HG03097 (cell line): ENCODE measurements around the gene CNTN4.
"Not testable (repeated sequence)": the region's sequence is repeated elsewhere in the genome, so short reads cannot be mapped to it uniquely, and the experiment has no call there.

Experiments used
- ATAC-seq: cut with Tn5 transposase; IDR thresholded peaks from one replicate; pipeline ENCODE4 v1.9.1; 2021; ENCODE audit not compliant: unreplicated experiment, low FRiP score

The CNTN4 gene

DNA sequence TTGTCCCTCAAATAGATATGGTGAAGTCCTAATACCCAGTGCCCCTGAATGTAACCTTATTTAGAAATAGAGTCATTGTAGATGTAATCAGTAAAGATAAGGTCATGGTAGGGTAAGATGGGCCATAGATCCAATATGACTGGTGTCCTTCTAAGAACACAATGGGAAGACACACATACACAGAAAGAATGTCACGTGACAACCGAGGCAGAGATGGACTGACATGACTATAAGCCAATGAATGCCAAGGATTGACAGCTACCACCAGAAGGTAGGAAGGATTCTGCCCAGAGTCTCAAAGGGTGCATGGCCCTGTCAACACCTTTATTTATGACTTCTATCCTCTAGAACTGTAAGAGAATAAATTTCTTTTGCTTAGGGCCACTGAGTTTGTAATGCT is 780.4 kb downstream of the CNTN4 start:
- ATAC-seq: no peak

DNA sequence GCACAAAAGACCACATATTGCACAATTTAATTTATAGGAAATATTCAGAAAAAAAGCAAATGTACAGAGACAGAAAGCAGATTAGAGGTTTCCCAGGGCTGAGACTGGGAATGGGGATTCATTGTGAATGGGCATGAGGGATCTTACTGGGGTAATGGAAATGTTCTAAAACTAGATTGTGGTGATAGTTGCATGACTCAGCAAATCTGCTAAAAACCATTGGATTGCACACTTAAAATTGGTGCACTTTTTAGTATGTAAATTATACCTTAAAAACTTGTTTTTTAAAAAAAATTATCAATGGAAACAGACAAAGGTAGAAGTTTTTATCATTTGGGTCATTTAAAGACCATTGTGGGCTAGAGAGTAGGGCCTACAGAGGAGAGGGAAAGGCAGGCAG is 780.9 kb downstream of the CNTN4 start:
- ATAC-seq: no peak

DNA sequence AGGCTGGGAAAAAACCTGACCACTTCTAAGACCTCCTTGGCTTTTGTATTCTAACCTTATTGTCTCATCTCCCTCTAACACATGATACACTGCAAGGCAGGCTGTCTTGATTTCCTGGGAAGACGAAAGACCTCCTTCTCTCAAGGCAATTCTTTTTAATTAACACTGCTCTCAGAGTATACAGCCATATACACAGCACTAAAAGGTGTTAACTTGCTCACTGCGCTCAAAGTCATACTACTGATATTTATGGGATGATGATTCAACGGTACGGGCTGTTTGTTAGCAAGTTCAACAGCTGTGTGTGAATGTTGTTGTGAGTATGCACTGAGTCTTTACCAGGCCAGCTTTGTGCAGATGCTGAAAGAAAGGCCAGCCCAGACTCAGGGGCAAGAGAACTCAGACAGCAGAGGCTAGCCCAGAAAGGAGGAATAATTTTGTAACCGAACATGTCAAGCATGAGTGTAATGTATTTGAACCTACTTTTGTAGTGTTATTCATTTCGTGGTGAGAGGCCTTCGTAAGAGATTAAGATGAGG is 781.6 kb downstream of the CNTN4 start:
- ATAC-seq: no peak

DNA sequence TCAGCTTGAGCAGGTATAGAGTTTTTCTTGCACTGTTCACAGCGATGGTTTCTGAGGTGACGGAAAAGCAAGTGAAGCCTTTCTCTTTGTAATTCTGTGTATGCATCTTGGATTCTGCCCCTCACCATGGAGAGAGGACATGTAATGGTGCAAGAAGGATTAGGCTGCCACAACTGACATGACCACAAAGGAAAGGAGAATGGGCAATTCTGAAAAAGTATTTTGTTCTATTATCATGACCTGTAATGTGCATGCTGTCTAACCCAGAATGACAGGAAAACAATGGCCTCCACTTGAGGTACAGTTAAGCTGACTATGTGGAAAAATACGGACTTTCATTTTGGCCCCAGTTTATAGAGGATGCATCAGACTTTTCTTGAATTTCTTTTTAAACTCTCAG is 784.6 kb downstream of the CNTN4 start:
- ATAC-seq: no peak

DNA sequence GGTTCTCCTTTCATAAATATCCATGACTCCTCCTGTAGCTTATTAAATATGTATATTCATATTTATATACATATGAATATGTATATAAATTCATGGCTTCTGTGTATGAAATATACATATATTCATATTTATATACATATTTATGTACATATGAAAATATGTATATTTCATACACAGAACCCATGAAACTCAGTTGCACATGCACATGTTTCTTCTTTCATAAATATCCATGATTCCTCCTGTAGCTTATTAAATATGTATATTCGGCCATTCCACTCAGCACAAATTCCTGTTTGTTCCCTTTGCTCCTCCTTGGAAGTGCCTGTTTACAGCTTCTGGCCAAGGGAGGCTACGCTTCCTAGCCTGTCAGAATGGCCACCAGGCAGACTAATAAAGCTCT is 789.9 kb downstream of the CNTN4 start:
- no peak for ATAC-seq

DNA sequence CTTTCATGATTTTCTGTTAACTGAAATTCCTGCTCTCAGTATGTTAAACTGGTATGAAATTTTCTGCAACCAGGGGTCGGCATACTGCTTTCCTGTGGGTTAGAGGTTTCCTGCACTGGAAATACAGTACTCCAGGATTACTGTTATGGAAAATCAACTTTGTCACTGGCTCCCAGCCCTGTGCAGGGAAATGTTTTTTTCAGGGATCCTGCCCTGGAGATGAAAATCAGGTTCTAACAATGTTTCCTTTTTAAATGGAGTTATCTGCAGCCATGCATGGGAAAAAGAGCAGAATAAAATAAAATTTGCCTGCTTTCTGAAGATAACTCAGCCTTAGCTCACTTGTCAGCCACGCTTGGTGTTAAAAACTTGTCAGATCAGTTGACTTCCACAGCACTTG is 791.1 kb downstream of the CNTN4 start:
- ATAC-seq: no peak

DNA sequence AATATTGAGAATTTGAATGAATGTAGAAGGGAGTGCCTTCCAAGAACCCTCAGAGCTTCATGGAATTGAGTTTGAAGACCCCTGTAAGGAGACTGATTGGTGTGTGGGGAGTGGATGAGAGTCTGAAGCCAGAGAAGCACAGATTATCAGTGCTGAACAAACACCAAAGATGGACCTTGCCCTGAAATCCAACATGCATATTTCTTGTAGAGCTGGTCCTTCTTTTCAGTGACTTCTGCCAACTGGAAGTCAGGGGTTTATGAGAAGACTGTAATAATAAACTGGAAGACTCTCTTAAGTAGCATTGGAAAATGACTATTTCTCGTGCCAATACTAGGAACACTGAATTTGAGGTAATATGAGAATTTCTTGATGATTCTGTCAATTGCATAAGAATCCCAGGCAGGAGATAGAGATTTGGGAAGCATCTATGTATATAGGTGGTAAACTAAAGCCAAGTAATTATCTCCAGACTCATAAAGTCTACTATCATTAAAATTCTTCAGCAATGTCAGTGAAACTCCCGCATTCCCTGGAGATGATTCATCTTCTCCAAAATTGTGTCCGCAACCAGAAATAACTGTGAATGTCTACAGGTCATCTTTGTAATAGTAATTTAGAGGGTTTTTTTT is 797.8 kb downstream of the CNTN4 start:
- no peak for ATAC-seq

DNA sequence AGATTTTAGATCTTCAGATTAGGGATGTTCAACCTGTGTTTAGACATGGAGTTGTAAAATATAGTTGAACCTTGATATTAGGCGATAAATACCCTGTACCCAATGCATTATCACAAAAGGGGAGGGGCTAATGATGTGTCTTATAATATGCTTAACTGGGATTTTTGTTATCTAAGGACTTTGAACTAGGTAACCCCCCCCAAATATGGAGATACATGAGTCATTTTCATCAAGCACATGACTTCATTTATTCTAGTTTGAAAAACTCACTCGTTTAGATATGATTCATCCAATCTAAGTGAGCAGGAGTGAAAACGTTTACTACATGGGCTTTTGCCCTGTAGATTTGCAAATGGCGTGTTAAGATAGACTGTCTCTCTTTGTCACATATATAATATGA is 799.2 kb downstream of the CNTN4 start:
- ATAC-seq: no peak

DNA sequence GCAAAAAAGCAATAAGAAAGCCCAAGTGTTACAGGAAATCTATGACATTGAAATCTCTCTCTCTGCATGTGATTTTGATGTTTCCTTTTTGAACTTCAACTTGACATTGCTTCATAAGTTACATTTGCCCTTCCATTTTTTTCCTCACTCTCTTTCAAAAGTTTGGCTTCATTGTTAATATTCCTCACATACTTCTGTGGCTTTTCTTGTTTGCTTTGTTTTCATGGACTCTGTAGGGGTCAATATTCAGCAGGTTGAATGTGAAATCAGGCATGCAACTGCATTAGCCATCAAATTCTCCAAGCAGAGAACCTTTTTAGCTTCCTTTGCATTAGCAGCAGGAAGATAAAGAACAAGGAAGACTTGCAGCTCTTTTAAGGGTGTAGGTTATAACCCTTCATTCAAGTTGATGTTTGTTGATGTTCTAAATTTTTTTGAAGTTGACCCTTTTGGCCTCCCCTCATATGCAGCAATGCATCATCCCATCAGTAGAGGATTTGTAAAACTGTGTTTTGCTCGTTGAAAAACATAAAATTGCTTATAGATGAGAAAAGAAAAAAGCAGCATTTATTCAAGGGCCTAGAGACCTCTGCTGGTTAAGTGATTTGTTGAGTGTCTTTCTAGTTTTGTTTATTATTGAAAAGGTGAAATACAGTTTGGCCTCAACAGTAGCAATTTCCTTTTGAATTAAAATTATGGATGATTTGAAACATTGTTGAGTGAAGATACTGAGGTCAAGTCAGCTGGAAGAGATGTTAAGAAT is 800.1 kb downstream of the CNTN4 start:
- no peak for ATAC-seq

DNA sequence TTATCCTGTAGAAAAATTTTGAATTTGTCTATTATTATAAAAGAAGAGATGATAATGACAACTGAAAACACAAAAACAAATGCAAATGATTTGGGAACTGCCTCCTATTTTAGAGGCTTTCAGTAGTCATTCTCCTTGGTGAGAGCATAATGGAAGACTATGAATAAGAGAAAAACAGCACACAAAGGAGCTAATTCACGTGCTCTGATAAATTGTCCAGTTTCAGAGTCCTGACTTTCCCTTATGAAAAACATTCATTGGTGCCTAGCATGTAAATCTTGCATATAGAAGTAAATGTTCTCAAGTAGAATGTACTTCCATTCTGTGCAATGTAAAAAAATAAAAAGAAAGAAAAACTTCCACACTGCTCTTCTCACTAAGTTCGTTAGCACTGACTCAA is 805.4 kb downstream of the CNTN4 start:
- no peak for ATAC-seq

DNA sequence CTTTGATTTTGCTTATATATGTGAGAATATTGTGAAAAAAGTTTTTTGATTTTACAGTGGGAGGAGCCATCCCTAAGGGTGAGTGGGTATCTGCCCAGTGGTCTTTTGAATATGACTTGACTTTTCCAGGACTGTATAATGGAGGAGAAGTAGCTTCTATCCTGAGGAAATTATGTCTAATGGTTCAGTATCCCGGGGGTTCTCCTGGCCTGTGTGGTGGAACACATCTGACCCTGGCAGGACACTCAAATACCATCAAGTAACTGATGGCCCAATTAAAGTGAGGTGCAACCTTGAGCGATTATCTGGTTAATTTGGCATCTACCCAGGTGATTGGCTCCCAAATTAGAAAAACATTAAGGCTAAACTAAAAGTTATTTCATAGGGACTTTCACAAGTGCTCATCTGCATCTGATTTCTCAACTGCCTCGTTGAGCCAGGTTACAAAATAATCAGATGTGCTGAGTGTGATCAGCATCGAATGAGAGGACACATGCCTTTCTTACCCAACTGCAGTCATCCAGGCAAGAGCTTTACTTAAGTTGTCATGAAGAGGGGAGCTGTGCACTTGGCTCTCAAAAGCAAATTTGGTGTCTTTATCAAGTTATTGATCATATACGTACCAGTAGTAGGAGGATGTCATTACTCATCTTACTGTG is 810.2 kb downstream of the CNTN4 start:
- no peak for ATAC-seq

DNA sequence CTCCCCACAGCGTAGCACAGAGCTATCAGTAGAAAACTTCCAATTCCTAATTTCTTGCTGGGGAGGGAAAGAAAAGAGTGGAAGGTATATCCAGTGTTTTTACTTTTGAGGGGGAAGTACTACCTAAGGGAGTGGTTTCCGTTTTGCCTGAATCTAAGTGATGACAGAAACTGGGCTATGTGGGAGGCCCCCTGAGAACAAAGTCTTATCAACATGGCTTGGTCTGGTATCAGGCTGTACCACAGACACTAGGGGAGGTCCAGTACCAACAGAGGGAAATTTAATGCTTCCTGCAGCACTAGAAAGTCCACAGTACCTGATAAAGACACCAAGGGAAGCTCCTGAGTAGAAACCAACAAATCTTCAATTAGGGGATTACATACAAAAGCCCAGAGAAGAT is 812.3 kb downstream of the CNTN4 start:
- no peak for ATAC-seq

DNA sequence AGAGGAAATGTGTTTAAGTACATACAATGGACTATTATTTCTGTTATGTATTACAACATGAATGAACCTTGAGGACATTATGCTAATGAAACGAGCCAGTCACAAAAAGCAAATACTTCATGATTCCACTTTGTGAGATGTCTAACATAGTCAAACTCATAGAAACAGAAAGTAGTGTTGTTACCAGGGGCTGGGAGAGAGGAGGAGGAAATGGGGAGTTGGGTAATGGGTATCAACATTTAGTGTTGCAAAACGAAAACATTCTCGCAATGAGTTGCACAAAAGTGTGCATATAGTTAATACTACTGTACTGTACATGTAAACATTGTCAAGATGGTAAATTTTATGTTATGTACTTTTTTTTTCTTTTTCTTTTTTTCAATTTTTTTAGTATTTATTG is 817.2 kb downstream of the CNTN4 start:
- ATAC-seq: no peak

DNA sequence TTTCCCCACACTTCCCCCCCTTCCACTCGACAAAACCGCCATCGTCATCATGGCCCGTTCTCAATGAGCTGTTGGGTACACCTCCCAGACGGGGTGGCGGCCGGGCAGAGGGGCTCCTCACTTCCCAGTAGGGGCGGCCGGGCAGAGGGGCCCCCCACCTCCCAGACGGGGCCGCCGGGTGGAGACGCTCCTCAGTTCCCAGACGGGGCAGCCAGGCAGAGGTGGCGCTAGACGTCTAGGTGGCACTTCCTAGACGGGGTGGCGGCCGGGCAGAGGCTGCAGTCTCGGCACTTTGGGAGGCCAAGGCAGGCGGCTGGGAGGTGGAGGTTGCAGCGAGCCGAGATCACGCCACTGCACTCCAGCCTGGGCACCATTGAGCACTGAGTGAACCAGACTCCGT is 818.0 kb downstream of the CNTN4 start:
- not testable (repeated sequence) for ATAC-seq

DNA sequence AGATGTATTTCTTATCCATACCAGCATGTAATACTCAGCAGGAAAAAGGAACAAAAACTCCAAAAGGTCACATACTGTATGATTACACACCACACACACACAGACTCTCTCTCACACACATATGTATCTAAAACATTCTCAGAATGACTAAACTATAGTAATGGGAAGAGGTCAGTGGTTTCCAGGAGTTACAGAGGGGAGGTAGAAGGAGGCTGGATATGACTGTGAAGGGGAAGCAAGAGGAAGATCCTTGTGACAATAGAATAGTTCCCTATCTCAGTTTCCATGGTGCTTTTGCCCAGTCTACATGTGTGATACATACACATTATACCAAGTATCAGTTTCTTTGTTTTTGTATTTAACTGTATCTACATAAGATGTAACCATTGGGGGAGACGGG is 821.4 kb downstream of the CNTN4 start:
- peak; percentile 54 for ATAC-seq

DNA sequence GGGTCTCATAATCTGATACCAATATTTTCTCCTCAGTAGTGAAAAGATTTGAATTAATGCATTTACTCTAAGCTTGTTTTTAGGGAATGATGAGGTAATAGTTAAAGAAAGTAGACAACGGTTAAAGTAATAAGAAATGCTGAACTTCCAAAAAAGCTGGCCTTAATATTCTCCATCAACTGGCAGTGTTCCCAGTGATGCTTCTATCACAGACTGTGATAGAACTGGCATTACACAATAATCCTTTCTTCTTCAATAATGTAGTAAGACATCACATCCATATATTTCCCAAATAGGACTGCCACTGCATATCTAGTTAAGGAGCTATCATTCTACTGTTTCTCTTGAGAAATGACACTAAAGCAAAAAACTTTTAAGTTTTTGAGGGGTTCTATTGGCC is 822.8 kb downstream of the CNTN4 start:
- no peak for ATAC-seq

DNA sequence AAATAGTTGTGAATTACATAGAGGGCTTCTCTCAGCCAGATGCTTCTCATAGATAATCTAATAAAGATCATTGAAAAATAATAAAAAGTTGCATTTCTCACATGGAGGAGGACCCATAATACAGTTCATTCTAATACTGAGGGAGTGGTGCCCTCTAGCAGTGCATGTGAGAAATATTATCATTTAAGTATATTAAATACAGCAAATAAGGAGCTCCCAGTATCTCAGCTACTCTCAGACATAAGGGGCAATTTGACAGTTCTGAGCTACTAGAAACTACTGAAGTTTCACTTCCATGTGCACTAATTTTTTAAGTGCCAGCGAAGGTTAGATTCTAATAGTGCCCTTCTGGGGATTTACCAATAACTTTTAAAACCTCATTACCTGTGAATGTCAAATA is 823.2 kb downstream of the CNTN4 start:
- ATAC-seq: peak; percentile 56

DNA sequence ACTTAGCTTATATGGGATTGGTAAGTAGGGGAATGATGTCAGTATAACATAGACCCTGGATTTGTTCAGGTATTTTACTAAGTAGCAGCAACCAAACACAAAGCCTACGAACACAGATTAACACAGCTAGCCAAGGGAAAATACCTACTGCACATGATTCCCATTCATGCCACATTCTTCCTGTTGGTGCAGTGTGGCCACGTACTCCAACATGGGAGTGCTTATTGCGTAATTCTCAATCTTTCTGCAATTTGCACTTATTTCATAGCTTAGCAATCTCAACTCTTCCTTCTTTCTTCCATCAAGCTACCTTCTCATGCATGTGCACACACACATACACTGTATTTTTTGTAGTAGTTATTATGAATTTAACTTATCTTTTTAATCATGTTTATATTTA is 824.7 kb downstream of the CNTN4 start:
- ATAC-seq: no peak

DNA sequence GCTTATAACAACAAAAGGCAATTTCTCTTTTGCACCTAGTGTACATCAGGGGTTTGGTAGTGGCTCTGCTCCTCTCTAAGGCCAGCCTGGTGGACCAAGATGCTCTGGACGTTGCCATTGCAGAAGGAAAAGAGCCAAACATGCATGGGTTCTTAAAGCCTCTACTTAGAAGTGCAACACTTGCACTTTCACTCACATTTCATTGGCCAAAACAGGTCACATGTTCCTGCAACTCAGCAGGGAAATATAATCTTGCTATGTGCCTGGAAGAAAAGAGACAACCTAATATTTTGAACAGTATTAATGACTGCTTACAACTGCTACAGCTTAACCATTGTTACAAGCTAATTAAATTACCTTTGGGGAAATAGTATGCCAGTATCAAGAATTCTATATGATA is 828.6 kb downstream of the CNTN4 start:
- ATAC-seq: no peak

DNA sequence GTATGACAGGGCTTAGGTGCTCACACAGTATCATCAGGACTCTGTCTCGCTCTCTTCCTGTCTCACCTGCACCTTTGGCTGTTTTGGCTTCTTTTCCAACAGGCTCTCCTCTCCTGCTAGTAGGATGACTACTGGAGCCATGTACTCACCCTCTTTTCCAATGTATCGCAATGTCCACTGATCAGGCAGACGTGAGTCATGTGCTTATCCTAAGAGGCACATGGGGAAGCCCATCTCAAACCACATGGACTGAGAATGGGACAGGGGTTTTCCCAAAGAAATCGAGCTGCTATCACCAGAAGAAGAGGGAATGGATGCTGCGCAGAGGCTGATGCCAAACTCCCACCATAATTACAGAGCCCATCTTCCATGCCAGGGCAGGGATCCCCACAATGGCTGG is 830.9 kb downstream of the CNTN4 start:
- no peak for ATAC-seq

DNA sequence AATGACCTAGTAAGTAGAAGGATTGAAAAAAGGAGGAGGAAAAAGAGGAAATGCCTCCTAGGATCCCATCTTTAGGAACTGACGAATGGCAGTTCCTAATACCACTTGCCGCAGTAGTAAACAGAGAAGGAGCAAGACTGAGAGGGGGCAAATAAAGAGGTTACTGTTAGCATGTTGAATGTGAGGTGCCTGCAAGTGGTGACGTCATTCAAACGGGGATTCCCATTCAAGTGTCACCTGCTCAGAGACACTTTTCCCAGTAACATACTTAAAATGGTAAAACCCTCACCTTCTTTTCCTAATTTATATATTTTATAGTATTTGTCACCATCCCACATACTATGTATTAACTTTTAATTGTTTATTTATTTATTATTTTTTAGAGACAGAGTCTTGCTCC is 832.6 kb downstream of the CNTN4 start:
- ATAC-seq: no peak

DNA sequence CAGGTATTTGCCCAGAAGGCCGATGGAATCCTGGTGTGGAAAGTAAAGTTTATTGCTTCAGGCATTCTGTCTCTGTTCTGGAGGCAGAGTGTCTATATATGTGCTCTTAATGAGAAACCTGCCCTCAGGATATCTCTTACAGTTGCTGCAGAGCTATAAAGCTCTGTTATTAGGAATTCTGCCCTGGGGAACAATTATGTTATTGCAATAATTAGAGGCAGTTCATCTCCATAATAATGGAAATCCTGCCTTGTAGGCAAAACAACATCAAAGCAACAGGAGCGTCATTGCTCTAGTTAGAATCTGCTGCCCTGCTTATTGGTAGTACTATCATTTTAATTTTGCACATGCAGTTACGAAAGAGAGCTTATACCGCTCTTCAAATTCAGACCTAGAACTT is 835.9 kb downstream of the CNTN4 start:
- no peak for ATAC-seq
